GM19328 (cell line): ENCODE measurements around the gene ZIC1.

ENCODE experiments used
- ATAC-seq: cut with Tn5 transposase; IDR thresholded peaks from one replicate; pipeline ENCODE4 v1.9.1; 2021; ENCODE audit warnings: mild to moderate bottlenecking, moderate library complexity; ENCODE audit not compliant: unreplicated experiment

Gene ZIC1

DNA sequence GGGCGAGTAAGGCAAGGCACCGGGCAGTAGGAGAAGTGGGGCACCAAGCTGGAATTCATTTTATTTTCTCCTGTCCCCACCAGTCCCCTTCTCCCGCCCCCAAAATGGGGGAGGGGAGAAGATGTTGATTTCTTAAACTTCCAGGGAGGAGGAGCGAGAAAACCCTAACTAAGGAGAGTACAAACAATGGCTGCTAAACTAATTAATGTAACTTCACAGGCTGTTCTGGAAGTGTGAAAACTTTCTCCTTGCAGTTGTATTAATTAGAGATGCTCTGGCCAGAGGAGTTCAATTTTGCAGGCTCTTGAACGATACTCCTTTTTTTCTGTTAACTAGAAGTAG, 14.3 kb upstream of the ZIC1 start:
- ATAC-seq, result no peak

DNA sequence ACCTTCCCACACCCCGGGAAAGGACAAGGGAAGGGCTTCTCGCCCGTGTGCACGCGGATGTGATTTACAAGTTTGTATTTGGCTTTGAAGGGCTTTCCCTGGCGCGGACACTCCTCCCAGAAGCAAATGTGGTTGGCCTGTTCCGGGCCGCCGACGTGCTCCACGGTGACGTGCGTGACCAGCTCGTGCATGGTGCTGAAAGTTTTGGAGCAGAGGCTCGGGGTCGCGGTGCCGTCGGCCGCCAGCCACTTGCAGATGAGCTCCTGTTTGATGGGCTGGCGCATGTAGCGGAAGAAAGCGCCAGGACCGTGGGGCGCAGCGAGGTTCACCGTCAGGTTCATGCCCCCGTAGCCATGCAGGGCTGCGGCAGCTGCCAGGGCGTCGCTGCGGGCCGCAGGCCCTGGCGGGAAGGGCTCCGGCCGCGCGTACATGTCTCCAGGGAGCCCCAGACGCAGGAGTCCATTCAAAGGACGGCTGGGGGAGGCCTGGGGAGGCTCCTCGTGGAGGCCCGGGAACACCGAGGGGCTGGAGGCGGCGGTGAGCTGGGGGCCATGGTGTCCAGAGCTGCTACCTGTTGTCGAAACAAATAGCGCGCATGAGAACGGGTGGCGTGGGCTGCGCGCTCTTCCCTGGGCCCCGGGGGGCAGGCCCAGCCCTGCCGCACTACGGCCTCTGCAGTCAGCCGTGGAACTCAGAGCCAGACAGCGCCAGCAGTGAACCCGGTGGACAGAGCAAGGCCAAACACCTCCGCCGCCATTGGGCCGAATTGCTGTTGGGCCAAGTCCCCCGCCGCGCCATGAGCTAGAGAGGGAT, 13.1 kb upstream of the ZIC1 start:
- no peak for ATAC-seq

DNA sequence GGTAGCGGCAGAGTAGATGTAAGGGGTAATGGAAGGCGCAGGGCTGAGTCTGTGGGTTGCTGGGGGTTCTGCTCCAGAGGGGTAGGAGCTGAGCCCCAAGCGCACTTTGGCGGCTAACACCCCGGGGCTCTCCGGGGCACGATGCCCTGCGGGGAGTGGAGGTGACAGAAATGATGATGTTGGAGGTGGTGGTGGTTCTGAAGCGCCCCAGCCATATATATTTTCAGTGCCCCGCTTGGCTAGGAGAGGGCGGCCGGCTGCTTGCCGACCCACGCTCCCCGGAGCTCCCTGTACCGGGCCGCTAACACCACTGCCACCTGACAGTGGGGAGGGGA, 12.5 kb upstream of the ZIC1 start:
- ATAC-seq, result no peak

DNA sequence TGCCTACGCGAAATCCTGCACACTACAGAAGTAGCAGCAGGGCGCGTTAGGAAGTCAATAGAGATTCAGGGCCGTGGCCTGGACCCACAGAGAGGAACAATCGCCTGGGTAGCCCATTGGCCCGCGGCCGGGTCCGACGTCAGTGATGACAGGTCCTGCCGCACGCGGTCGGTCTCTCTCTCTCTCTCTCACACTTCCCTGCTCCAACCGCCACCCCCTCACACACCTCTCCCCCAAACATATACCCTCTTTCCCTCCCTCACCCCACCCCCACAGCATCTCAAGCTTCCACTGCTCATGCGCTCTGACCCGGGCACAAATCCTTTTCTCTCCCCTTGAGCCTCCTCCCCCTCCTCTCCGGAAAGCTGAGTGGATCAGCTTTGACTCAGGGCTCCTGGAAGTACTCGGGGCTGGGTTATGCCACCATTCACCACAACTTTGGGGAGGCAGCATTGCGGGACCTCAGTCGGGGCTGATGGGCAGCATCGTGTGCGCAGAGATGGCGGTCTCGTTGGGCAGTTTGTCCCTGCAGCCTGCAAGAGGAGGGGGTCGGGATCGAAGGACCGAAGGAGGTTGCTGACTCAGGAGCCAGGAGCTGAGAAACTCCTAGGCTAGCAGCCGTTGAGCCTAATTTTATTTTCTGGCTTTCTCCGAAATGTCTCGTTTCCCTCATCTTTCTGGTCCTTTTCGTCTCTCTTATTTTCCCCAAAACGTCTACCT, 11.8 kb upstream of the ZIC1 start:
- ATAC-seq, result no peak

DNA sequence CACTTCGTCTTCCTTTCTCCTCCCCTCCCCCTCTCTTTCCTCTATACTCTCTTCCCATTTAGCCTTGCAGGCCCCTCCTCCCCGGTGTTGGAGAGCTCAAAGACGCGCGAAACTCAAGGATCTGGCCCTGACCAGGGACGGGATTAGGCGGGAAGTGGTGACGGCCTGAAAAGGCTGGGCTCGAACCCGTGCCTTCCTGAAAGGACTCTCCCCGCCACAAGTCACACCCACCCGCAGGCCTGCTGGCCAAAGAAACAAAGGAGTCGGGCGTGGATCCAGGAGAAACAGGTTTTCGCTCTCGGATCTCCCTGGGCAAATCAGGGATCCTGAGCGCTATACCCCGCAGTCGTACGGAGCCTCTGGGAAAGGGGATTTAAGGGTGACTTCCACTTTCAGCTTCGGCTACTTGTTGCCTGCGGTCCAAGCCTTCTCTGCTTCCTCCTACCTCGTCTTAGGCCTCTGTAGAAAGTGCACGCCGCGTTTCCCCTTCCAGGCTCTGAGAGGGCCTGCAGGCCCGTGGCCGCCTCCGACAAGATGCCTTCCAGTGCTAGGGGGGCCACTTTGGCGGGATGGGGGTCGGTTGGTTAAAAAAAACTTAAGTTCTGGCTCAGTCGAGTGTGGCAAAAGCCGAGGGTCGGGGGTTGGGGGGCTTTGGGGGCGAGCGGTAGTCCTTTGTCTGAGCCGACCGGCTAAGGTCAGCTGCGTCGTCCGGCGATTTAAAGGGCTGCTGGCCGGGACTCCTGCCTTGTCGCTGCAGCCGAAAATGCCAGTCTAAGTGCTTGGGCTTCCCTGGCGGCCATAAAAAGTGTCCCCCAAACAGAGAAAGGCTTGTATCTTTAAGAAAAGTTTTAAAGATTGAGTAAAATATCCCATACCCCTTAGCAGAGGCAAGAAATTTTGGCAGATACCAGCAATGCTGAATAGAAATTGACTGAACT, 11.0 kb upstream of the ZIC1 start:
- ATAC-seq, result no peak

DNA sequence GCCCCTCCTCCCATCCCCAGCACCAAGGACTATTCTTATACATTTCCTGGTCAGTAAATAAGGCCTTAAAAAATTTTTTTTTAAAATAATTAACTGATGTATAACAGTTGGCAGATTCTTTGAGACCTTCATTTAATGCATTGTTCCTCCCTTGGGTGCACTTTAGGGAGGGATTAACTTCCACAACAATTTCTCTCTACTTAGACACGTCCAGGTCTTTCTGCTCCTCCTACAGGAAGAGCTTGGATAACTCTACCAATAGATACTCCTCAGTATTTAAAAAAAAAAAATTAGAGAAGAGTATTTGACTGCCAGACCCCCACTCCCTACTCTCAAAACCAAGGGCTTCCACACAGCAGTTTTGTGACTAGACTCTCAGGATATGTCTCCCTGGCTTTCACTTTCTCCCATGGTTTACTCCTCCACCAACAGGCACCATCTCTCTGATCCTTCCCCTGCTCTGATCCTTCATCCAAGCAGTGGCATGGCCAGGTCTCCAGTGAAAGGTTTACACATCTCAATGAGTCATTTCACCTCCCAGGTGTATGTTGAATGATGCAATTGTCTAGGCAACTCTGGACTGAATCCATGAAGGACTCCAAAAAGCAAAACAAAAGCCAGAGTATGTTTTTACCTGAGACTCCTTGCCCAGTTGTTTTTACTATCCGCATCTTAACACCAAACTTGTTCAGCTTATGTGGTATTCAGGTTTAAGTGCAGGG, 10.2 kb upstream of the ZIC1 start:
- no peak for ATAC-seq

DNA sequence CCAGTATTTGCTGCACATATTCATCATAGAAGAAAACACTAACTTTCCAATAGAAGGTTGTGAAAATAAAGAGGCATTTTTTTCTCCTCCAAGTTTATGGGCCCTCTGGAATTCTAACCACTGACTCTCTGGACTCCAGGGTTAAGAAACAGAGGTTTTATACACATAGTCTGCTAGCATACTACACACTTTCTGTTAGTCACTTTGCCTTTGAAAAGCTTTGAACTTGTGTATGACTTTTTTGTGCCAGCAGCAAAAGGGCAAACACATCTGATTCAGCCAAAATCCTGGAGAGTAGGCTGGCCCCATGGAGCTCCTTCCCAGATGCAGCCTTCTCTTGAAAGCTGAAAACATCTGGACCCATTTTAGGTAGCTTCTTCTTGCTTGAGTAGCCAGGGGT, 9.1 kb upstream of the ZIC1 start:
- ATAC-seq, result no peak

DNA sequence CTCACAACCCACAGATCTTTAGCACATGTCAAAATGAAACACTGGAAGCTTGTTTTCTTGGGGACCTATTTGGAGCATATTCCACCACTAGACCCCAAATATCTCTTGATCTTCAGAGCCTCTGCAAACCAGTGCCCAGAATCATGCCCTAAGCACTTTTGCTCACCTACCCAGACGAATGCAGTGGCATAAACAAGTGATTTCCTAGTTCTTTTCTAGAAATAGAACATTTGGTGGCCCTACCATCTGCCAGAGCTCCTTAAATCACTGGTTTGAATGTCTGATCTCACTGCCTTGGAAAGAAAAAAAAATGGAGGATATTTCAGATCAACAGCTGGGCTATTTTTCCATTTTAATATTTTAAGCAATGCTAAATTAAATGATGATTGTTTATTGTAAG, 8.2 kb upstream of the ZIC1 start:
- no peak for ATAC-seq

DNA sequence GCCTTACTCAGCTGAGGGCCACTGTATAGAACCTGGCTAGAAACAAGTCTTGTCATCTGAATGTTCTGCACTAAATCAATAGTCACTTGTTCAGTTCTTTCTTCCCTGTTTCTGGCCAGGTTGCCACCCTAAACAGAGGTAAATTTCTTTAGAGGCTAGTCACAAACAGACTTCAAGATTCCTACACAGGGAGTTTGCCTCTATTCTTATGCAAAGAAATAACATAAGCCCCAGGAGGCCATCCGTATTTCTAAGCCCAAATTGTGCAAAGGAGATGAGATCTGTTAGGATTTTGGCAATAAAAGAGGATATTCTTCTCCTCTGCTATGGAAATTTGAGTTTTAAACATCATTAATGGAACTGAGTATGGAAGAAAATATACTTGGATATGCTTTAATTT, 7.7 kb upstream of the ZIC1 start:
- no peak for ATAC-seq

DNA sequence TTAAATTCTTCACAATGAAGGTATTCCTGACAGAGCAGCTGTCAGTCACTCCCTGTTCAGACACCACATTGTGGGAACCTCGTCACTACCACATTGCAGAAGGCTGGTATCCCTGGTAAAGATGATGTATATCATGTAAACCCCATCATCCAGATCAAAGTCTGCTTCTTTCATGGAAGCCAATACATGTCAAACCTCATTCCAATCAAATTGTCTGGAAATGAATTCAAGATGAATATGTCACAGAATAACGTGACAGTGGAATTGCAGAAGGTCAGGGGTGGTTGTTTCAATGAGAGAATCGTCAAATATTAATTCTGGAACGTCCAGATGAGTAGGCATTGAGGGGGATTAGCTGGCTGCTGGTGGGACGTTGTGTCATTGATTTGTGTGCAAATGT, 7.0 kb upstream of the ZIC1 start:
- no peak for ATAC-seq

DNA sequence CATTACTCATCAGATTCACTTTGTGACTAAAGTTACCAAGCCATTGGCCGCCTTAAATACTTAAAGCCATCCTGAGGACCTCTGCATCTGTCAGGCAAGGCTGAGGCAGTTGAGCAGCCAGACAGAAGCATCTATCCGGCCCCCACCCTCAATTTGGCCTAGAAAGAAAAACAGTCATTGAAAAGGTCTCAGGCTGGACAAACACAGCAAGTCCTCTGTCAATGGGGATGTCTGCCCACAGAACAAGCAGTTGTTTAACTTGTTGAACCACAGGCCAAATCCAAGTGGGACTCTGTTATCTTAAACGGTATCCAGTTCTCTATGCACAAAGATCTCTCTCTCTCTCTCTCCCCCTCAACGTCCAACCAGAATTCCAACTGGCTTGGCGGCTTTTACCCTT, 5.7 kb upstream of the ZIC1 start:
- no peak for ATAC-seq

DNA sequence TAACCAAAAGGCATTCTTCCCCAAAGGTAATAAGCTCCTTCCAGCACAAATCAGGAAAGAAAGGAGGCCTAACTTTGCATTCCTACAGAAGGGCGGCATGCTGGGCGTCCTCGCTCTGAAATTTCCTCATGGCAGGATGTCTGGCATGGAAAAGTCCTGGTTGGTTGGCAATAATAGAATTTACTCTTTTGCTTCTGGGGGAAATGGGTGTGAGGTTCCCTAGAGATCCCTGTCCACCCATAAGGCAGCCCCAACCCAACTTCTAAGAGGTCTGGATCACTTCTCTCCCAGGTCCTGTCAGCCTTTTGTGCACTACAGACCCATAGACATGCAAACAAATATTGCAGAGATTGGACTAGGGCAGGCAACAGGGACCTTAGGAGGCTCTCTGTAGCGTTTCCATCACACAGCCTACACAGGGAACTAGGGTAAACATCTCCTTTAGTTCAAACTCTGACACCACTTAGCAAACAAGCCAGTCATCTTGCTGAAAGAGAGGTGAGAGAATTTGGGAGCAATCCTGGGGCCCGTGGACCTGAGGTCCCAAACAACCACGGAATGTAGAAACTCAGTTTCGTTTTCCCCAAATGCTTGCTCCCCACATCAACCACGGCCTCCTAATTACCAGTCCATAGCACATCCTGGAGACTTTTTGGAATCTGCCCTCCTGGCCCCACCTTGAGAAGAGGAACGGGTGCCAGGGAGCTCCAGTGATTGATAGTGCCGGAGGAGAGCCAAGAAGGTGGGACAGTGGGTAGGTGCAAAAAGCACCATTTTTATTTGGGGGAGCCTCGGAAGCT, 5.0 kb upstream of the ZIC1 start:
- no peak for ATAC-seq

DNA sequence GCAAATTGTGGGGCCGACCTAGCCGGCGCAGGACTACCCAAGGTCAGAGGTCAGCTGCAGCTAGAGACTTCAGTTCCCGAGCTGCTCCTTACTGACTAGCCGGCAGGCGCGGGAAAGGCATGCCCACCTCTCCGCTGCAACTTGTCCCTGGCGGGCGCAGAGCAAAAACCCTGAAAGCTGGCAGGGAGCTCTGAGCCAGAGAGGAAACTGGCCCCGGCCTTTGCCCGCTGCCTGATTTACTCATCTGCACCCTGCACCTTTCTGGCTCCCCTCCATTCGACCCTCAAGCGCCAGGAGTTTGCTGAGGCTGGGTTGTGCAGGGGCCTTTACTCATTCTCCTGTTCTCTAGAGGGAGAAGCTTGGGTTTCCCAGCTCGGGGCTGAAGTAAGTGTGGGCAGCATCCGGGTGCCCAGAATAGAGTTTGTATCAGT, 4.3 kb upstream of the ZIC1 start:
- no peak for ATAC-seq

DNA sequence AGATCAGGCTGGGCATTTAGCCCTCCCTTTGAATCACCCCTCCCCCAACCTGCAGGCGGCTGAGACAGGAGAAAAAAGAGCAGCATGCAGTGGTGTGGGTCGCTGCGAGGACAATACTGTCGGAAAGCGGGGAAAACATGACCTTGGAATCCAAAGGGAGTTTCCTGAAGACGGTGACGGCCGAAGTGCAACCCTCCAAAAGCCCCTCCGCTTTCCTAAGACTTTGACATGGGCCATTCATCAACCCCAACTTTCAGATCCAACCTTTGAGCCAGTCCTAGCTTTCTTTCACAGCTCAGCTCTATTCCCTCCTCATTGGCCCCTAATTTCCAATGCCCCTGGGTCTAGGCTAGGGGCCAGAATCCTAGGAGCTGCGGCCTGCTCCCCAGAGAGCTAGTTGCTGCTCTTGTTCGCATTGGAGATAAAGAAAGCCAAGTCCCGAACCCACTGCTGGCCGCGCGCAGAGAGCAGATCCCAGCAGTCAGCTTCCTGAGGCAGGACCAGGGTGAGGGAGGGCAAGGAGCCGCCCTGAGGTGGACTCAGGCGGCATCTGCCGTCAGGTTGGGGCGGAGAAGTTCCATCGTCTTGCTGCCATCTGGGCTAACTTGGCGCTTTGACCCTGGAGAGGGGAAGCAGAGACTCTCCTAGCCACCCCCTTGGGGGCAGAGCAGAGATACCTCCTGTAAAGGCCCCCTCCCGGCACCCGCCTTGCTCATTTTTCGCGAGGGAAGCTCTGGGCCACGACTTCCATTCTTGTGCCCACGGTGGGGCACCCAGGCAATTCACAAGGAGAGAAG, 3.7 kb upstream of the ZIC1 start:
- ATAC-seq, result no peak

DNA sequence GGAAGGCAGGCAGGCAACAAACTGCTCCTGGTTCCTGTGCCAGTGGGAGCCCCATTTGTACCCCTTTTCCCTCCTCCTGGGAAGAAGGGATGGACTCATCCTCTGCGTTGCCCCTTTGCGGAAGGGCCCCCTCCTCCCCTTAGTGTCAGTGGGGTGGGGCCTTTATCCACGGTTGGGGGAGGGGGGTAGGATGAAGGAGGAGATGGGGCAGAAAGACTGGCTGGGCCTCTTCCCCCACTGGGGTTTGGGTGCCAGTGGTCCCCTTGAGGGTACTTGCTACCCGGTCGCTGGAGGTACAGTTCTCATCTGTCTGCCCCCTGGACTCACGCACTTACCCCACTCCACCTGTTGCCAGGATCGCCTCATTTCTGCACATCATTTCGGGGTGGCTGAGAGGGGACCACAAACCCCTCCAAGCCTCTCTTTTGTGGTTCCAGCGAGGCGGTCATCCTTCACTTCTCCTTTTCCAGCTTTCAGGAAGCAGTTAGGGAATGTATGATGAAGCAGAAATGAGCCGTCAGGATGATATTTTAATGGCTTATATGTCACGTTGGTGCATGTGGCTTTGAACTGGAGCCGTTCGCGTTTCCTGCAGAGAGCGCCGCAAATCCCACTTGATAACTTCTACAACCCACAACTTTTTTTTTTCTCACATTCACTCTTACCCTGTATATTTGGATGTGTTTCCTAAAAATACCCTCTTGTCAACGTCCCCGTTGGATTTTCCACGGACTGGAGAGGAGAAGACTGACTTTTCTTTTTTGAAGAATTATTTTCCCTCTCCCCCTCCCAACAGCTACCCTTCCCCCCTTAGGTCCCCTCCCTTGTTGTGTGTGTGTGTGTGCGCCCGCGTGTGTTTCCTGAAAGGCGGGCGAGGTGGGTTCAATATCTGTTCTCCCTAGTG, 2.9 kb upstream of the ZIC1 start, which contains the start of gene ZIC4:
Gene ZIC4 (minus strand): TSS at position 516 of the 904 bp plus-strand sequence. CDS start 3,746 bp downstream, outside the sequence.
- ATAC-seq, result no peak

DNA sequence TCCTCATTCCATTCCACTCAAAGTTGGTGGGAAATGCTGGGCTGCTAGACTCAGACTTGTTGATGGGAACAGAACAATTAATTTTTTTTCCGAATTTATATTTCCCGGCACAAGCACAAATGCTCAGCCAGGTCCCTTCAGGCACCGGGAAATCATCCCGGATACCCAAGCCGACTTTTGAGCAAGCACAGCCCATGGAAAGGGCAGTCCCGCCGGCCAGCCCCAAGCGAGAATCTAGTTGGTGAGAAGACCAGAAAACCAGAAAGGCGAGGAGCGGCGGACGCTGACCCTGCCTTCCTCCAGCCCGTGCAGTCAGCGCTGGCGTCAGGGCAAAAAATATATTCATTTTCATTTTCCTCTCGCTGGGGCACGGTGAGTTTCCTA, 2.1 kb upstream of the ZIC1 start:
- ATAC-seq, result no peak

DNA sequence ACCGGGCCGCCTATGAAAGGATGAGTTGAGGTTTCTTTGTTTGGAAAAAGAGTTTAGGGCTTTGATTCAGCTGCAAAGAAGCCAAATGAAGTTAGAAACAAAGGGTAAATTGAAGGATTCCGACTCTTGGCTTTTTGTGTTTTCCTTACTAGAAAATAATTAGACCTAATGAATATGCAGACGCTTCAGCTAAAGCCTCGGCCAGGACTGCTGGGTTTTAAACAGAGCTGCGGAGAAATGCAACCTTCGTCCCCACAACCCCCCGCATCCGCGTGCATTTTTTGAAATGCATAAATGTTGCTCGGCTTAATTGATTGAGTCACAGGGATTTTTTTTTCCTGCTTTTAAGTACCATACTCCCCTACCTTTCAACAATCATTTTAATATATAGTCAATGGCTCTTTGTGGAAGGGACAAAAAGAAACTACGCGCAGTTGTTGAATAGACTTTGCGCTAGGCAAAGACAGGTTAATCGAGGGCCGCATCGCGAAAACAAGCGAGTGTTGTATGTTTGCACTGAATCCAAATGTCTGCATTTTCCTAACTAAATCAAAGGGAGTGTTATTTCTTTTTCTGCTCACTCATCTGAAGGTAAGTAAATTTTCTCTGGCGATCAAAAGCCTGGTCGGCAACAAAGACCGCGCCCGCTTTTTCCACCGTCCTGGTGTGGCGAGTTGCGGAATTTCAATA, 1.5 kb upstream of the ZIC1 start:
- ATAC-seq, result no peak
